GM04503 (cell line): ENCODE measurements around the gene RIPOR2.
A peak's percentile ranks its signal among the peaks of the same experiment; 100 is the strongest.
"Not testable (repeated sequence)": the region's sequence is repeated elsewhere in the genome, so short reads cannot be mapped to it uniquely, and the experiment has no call there.

ENCODE experiments used
- DNase-seq: peaks from one replicate; pipeline ENCODE4 v3.0.0-alpha.2; 2012; ENCODE audit warnings: low read depth

RIPOR2 gene

GRCh38 chr6:24957199-24957598 is 21.4 kb upstream of the RIPOR2 start:
- DNase-seq: no peak

- no peak for DNase-seq
Measured at GRCh38 chr6:24953726-24954125, 18.0 kb upstream of the RIPOR2 start.

- DNase-seq: no peak
Measured at GRCh38 chr6:24951811-24952299, 16.1 kb upstream of the RIPOR2 start.

GRCh38 chr6:24950218-24950941 is 14.6 kb upstream of the RIPOR2 start:
- no peak for DNase-seq

GRCh38 chr6:24949020-24949569 is 13.3 kb upstream of the RIPOR2 start:
- DNase-seq: no peak

GRCh38 chr6:24948261-24948660 is 12.5 kb upstream of the RIPOR2 start:
- DNase-seq: not testable (repeated sequence)

GRCh38 chr6:24947636-24948035 is 11.9 kb upstream of the RIPOR2 start:
- DNase-seq: no peak

GRCh38 chr6:24945054-24945453 is 9.3 kb upstream of the RIPOR2 start:
- no peak for DNase-seq

GRCh38 chr6:24943774-24944173 is 8.0 kb upstream of the RIPOR2 start:
- no peak for DNase-seq

- DNase-seq: no peak
Measured at GRCh38 chr6:24940311-24940917, 4.7 kb upstream of the RIPOR2 start.

GRCh38 chr6:24936641-24937317 is 1.0 kb upstream of the RIPOR2 start:
- no peak for DNase-seq

- DNase-seq: no peak
Measured at GRCh38 chr6:24933868-24934401, 1.8 kb downstream of the RIPOR2 start.

- DNase-seq: no peak
Measured at GRCh38 chr6:24933266-24933665, 2.5 kb downstream of the RIPOR2 start.

GRCh38 chr6:24932832-24933231 is 2.9 kb downstream of the RIPOR2 start:
- no peak for DNase-seq

- DNase-seq: no peak
Measured at GRCh38 chr6:24931718-24932691, 3.8 kb downstream of the RIPOR2 start.

GRCh38 chr6:24931296-24931695 is 4.5 kb downstream of the RIPOR2 start:
- DNase-seq: no peak

- peak; percentile 85 for DNase-seq
Measured at GRCh38 chr6:24930431-24930871, 5.3 kb downstream of the RIPOR2 start.

- no peak for DNase-seq
Measured at GRCh38 chr6:24929242-24929641, 6.5 kb downstream of the RIPOR2 start.

GRCh38 chr6:24927985-24928745 is 7.6 kb downstream of the RIPOR2 start:
- no peak for DNase-seq

- DNase-seq: no peak
Measured at GRCh38 chr6:24927277-24927955, 8.3 kb downstream of the RIPOR2 start.
